ENCODE data around the gene VKORC1L1. TPM values are rescaled to one million over a fixed set of nuclear protein-coding genes. Genes with fewer than 3 reads are reported as not detected.
"Not testable (repeated sequence)": the region's sequence is repeated elsewhere in the genome, so short reads cannot be mapped to it uniquely, and the experiment has no call there.

The VKORC1L1 gene
- total and polyA plus RNA-seq, 2 donors, result 6.0 to 8.5 TPM

GRCh38 chr7:65846008-65846570 lies 26.8 kb upstream of the VKORC1L1 start:
- DNase-seq (ENCODE audit: low read depth in 6 of 9, low spot score in 9 of 9), result no peak
- H3K9me3 ChIP-seq (ENCODE audit: control insufficient read depth in 2 of 2, insufficient read depth in 1 of 2, low read length in 1 of 2), result no peaks in the 10 kb centered on the region
- no peak overlapping the region for H3K27ac ChIP-seq (ENCODE audit: low read depth in 1 of 2, low read length in 1 of 2)
- H3K4me1 ChIP-seq (ENCODE audit: control insufficient read depth in 2 of 2, insufficient read depth in 2 of 2, low read length in 2 of 2), result no peaks in the 10 kb centered on the region
- no peaks in the 10 kb centered on the region for H3K27me3 ChIP-seq (ENCODE audit: control insufficient read depth in 2 of 2, insufficient read depth in 1 of 2, low read length in 1 of 2)
- no peaks in the 10 kb centered on the region for H3K36me3 ChIP-seq (ENCODE audit: control insufficient read depth in 2 of 2, insufficient read depth in 2 of 2, low read length in 1 of 2)
- WGBS, result 96% methylated on average over 4 of the region's 4 CpGs
- H3K4me3 ChIP-seq (ENCODE audit: low read length in 2 of 2), result no peak overlapping the region

- not testable (repeated sequence) for H3K4me3 ChIP-seq (ENCODE audit: low read length in 2 of 2); H3K9me3 ChIP-seq (ENCODE audit: control insufficient read depth in 2 of 2, insufficient read depth in 1 of 2, low read length in 1 of 2); DNase-seq (ENCODE audit: low read depth in 6 of 9, low spot score in 9 of 9); H3K27me3 ChIP-seq (ENCODE audit: control insufficient read depth in 2 of 2, insufficient read depth in 1 of 2, low read length in 1 of 2); H3K27ac ChIP-seq (ENCODE audit: low read depth in 1 of 2, low read length in 1 of 2); H3K36me3 ChIP-seq (ENCODE audit: control insufficient read depth in 2 of 2, insufficient read depth in 2 of 2, low read length in 1 of 2); H3K4me1 ChIP-seq (ENCODE audit: control insufficient read depth in 2 of 2, insufficient read depth in 2 of 2, low read length in 2 of 2)
- 94% methylated on average over 3 of the region's 3 CpGs for WGBS
Observed at GRCh38 chr7:65853426-65853825, 19.4 kb upstream of the VKORC1L1 start.

- WGBS, result 95% methylated on average over 7 of the region's 7 CpGs
- H3K4me3 ChIP-seq (ENCODE audit: low read length in 2 of 2); H3K27me3 ChIP-seq (ENCODE audit: control insufficient read depth in 2 of 2, insufficient read depth in 1 of 2, low read length in 1 of 2); H3K27ac ChIP-seq (ENCODE audit: low read depth in 1 of 2, low read length in 1 of 2); H3K9me3 ChIP-seq (ENCODE audit: control insufficient read depth in 2 of 2, insufficient read depth in 1 of 2, low read length in 1 of 2); H3K36me3 ChIP-seq (ENCODE audit: control insufficient read depth in 2 of 2, insufficient read depth in 2 of 2, low read length in 1 of 2); H3K4me1 ChIP-seq (ENCODE audit: control insufficient read depth in 2 of 2, insufficient read depth in 2 of 2, low read length in 2 of 2); DNase-seq (ENCODE audit: low read depth in 6 of 9, low spot score in 9 of 9): not testable (repeated sequence)
Observed at GRCh38 chr7:65853892-65854291, 19.0 kb upstream of the VKORC1L1 start.

- WGBS, result 90% methylated on average over 4 of the region's 5 CpGs
- H3K4me1 ChIP-seq (ENCODE audit: control insufficient read depth in 2 of 2, insufficient read depth in 2 of 2, low read length in 2 of 2); H3K27me3 ChIP-seq (ENCODE audit: control insufficient read depth in 2 of 2, insufficient read depth in 1 of 2, low read length in 1 of 2); H3K36me3 ChIP-seq (ENCODE audit: control insufficient read depth in 2 of 2, insufficient read depth in 2 of 2, low read length in 1 of 2); DNase-seq (ENCODE audit: low read depth in 6 of 9, low spot score in 9 of 9); H3K27ac ChIP-seq (ENCODE audit: low read depth in 1 of 2, low read length in 1 of 2); H3K9me3 ChIP-seq (ENCODE audit: control insufficient read depth in 2 of 2, insufficient read depth in 1 of 2, low read length in 1 of 2); H3K4me3 ChIP-seq (ENCODE audit: low read length in 2 of 2): not testable (repeated sequence)
Observed at GRCh38 chr7:65857321-65857894, 15.5 kb upstream of the VKORC1L1 start.

GRCh38 chr7:65858660-65859059 lies 14.2 kb upstream of the VKORC1L1 start:
- WGBS, result 96% methylated on average over 4 of the region's 4 CpGs
- H3K27ac ChIP-seq (ENCODE audit: low read depth in 1 of 2, low read length in 1 of 2); H3K4me1 ChIP-seq (ENCODE audit: control insufficient read depth in 2 of 2, insufficient read depth in 2 of 2, low read length in 2 of 2); DNase-seq (ENCODE audit: low read depth in 6 of 9, low spot score in 9 of 9); H3K27me3 ChIP-seq (ENCODE audit: control insufficient read depth in 2 of 2, insufficient read depth in 1 of 2, low read length in 1 of 2); H3K4me3 ChIP-seq (ENCODE audit: low read length in 2 of 2); H3K9me3 ChIP-seq (ENCODE audit: control insufficient read depth in 2 of 2, insufficient read depth in 1 of 2, low read length in 1 of 2); H3K36me3 ChIP-seq (ENCODE audit: control insufficient read depth in 2 of 2, insufficient read depth in 2 of 2, low read length in 1 of 2): not testable (repeated sequence)

GRCh38 chr7:65866244-65866643 lies 6.6 kb upstream of the VKORC1L1 start:
- not testable (repeated sequence) for H3K27me3 ChIP-seq (ENCODE audit: control insufficient read depth in 2 of 2, insufficient read depth in 1 of 2, low read length in 1 of 2); H3K36me3 ChIP-seq (ENCODE audit: control insufficient read depth in 2 of 2, insufficient read depth in 2 of 2, low read length in 1 of 2); H3K27ac ChIP-seq (ENCODE audit: low read depth in 1 of 2, low read length in 1 of 2); H3K9me3 ChIP-seq (ENCODE audit: control insufficient read depth in 2 of 2, insufficient read depth in 1 of 2, low read length in 1 of 2); DNase-seq (ENCODE audit: low read depth in 6 of 9, low spot score in 9 of 9); H3K4me1 ChIP-seq (ENCODE audit: control insufficient read depth in 2 of 2, insufficient read depth in 2 of 2, low read length in 2 of 2); H3K4me3 ChIP-seq (ENCODE audit: low read length in 2 of 2)
- 84% methylated on average over 3 of the region's 3 CpGs for WGBS

- WGBS, result 96% methylated on average over 2 of the region's 2 CpGs
- not testable (repeated sequence) for H3K36me3 ChIP-seq (ENCODE audit: control insufficient read depth in 2 of 2, insufficient read depth in 2 of 2, low read length in 1 of 2); H3K27ac ChIP-seq (ENCODE audit: low read depth in 1 of 2, low read length in 1 of 2); H3K4me1 ChIP-seq (ENCODE audit: control insufficient read depth in 2 of 2, insufficient read depth in 2 of 2, low read length in 2 of 2); H3K27me3 ChIP-seq (ENCODE audit: control insufficient read depth in 2 of 2, insufficient read depth in 1 of 2, low read length in 1 of 2); H3K9me3 ChIP-seq (ENCODE audit: control insufficient read depth in 2 of 2, insufficient read depth in 1 of 2, low read length in 1 of 2); DNase-seq (ENCODE audit: low read depth in 6 of 9, low spot score in 9 of 9); H3K4me3 ChIP-seq (ENCODE audit: low read length in 2 of 2)
Observed at GRCh38 chr7:65867681-65868080, 5.2 kb upstream of the VKORC1L1 start.

- not testable (repeated sequence) for H3K27me3 ChIP-seq (ENCODE audit: control insufficient read depth in 2 of 2, insufficient read depth in 1 of 2, low read length in 1 of 2); H3K27ac ChIP-seq (ENCODE audit: low read depth in 1 of 2, low read length in 1 of 2); H3K4me1 ChIP-seq (ENCODE audit: control insufficient read depth in 2 of 2, insufficient read depth in 2 of 2, low read length in 2 of 2); H3K4me3 ChIP-seq (ENCODE audit: low read length in 2 of 2); H3K9me3 ChIP-seq (ENCODE audit: control insufficient read depth in 2 of 2, insufficient read depth in 1 of 2, low read length in 1 of 2); DNase-seq (ENCODE audit: low read depth in 6 of 9, low spot score in 9 of 9); H3K36me3 ChIP-seq (ENCODE audit: control insufficient read depth in 2 of 2, insufficient read depth in 2 of 2, low read length in 1 of 2)
- 91% methylated on average over 5 of the region's 5 CpGs for WGBS
Observed at GRCh38 chr7:65869312-65869711, 3.6 kb upstream of the VKORC1L1 start.

- H3K27ac ChIP-seq (ENCODE audit: low read depth in 1 of 2, low read length in 1 of 2); H3K27me3 ChIP-seq (ENCODE audit: control insufficient read depth in 2 of 2, insufficient read depth in 1 of 2, low read length in 1 of 2); H3K4me1 ChIP-seq (ENCODE audit: control insufficient read depth in 2 of 2, insufficient read depth in 2 of 2, low read length in 2 of 2); H3K9me3 ChIP-seq (ENCODE audit: control insufficient read depth in 2 of 2, insufficient read depth in 1 of 2, low read length in 1 of 2); H3K36me3 ChIP-seq (ENCODE audit: control insufficient read depth in 2 of 2, insufficient read depth in 2 of 2, low read length in 1 of 2); DNase-seq (ENCODE audit: low read depth in 6 of 9, low spot score in 9 of 9); H3K4me3 ChIP-seq (ENCODE audit: low read length in 2 of 2): not testable (repeated sequence)
- WGBS, result 72% methylated on average over 2 of the region's 2 CpGs
Observed at GRCh38 chr7:65871451-65871850, 1.4 kb upstream of the VKORC1L1 start.

Data from thymus (tissue), 11 donors.